Measurements from ENCODE around the gene C9. TPM values are rescaled to one million over a fixed set of nuclear protein-coding genes. Genes with fewer than 3 reads are reported as not detected.

Gene C9
- total RNA-seq, 1 donor from 2014 or later: not detected

DNA sequence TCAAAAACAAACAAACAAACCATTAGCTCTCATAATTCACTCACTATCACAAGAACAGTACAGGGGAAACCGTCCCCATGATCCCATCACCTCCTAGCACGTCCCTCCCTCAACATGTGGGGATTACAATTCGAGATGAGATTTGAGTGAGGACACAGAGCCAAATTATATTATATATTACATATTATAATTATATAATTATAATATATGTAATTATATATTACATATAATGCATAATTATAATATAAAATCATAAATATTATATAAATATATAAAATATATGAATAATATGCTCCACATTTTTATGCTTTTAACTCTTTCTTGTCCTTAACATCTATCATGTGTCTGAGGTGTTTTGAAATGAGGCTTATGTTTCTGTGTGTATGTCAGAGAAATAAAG is 3.4 kb upstream of the C9 start:
- Mint-ChIP-seq H3K4me3 (no peak overlapping the region), H3K27ac (no peak overlapping the region)

DNA sequence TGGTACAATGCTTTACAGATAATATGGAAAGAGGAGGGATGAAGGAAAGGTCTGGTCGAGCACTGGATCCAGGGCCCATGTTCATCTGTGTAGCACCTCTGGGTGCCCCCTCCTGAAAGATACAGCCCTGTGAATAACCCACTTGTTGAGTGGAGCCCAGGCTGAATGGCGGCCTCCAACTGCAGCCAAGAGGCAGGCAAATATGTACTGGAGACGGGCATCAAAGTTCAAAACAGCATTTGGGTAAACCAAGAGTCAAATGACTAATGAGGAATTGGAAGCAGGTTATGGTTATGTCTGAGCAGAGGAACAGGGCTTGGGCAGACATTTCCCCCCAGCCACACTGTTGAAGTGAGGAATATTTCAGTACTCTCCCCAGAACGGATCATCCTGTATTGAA is 1.1 kb downstream of the C9 start:
- no peaks in the 10 kb centered on the region for H3K27me3 Mint-ChIP-seq (ENCODE audit: low read depth)
- H3K4me3 Mint-ChIP-seq: no peak overlapping the region
- no peaks in the 10 kb centered on the region for H3K4me1 Mint-ChIP-seq
- peaks cover 9% of the 10 kb centered on the region for H3K9me3 Mint-ChIP-seq
- no peaks in the 10 kb centered on the region for H3K36me3 Mint-ChIP-seq
- no peak for TF ChIP-seq CTCF (IDR thresholded peaks at IDR 0.05; ENCODE audit: unreplicated experiment)
- no peak overlapping the region for H3K27ac Mint-ChIP-seq
- DNase-seq (ENCODE audit: low spot score in 2 of 2, unreplicated experiment in 2 of 2): no peak

More for the DNA sequence above, 3.4 kb upstream of the C9 start:
- H3K9me3 Mint-ChIP-seq: no peaks in the 10 kb centered on the region
- H3K4me1 Mint-ChIP-seq: peaks cover 8% of the 10 kb centered on the region
- no peak for DNase-seq (ENCODE audit: low spot score in 2 of 2, unreplicated experiment in 2 of 2)
- H3K36me3 Mint-ChIP-seq: peaks cover 12% of the 10 kb centered on the region
- H3K27me3 Mint-ChIP-seq (ENCODE audit: low read depth): no peaks in the 10 kb centered on the region
- no peak for TF ChIP-seq CTCF (IDR thresholded peaks at IDR 0.05; ENCODE audit: unreplicated experiment)

GRCh38 chr5:39362646-39363045 is 1.6 kb downstream of the C9 start:
- no peak for DNase-seq (ENCODE audit: low spot score in 2 of 2, unreplicated experiment in 2 of 2)
- no peak for TF ChIP-seq CTCF (IDR thresholded peaks at IDR 0.05; ENCODE audit: unreplicated experiment)
- Mint-ChIP-seq H3K27me3 (ENCODE audit: low read depth) (no peaks in the 10 kb centered on the region), H3K4me1 (no peaks in the 10 kb centered on the region), H3K27ac (no peak overlapping the region), H3K36me3 (no peaks in the 10 kb centered on the region), H3K9me3 (peaks cover 15% of the 10 kb centered on the region), H3K4me3 (no peak overlapping the region)

DNA sequence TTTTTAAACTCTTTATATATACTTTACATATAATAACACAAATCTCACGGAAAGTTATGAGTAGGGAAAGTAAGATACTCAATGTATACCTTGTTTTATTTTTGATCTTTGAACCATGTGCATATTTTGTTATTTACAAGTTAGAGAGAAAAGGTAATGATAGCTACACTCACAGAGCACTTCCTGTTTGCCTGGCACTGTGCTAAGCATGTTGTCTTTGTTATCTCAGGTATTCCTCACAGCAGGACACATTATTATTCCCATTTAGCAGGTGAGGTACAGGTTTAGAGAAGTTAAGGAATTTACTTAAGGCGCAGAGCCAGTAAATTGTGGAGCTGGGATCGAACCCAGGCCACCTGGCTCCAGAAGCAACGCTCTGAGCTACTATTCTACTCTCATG is 3.0 kb downstream of the C9 start:
- no peak for DNase-seq (ENCODE audit: low spot score in 2 of 2, unreplicated experiment in 2 of 2)
- H3K27me3 Mint-ChIP-seq (ENCODE audit: low read depth): no peaks in the 10 kb centered on the region
- H3K9me3 Mint-ChIP-seq: peaks cover 19% of the 10 kb centered on the region
- H3K27ac Mint-ChIP-seq: no peak overlapping the region
- H3K4me3 Mint-ChIP-seq: no peak overlapping the region
- H3K4me1 Mint-ChIP-seq: no peaks in the 10 kb centered on the region
- no peaks in the 10 kb centered on the region for H3K36me3 Mint-ChIP-seq
- TF ChIP-seq CTCF (IDR thresholded peaks at IDR 0.05; ENCODE audit: unreplicated experiment): no peak

- no peaks in the 10 kb centered on the region for H3K36me3 Mint-ChIP-seq
- peaks cover 19% of the 10 kb centered on the region for H3K9me3 Mint-ChIP-seq
- no peak for TF ChIP-seq CTCF (IDR thresholded peaks at IDR 0.05; ENCODE audit: unreplicated experiment)
- no peak for DNase-seq (ENCODE audit: low spot score in 2 of 2, unreplicated experiment in 2 of 2)
- H3K27ac Mint-ChIP-seq: no peak overlapping the region
- H3K4me1 Mint-ChIP-seq: no peaks in the 10 kb centered on the region
- no peaks in the 10 kb centered on the region for H3K27me3 Mint-ChIP-seq (ENCODE audit: low read depth)
- no peak overlapping the region for H3K4me3 Mint-ChIP-seq
These were observed 3.7 kb downstream of the C9 start for GRCh38 chr5:39360471-39361111.

DNA sequence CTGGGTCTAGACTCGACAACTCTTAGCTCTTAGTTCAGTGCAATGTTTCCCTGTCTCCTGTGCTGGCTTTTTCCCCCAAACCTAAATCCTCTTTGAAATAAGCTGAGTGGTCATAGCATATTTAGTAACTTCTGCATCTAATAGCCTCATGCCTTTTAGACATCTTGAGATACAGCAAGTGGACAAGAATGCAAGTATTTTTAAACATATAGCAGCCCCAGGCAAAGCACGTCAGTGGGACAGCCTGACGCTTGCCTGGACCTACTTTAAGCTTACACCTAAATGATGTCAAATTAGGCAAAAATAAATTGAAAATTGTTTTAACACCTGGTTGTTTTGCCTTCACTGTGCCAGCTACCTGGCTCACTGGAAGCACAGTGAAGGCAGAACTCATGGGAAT is 8.0 kb downstream of the C9 start:
- no peaks in the 10 kb centered on the region for H3K36me3 Mint-ChIP-seq
- no peaks in the 10 kb centered on the region for H3K27me3 Mint-ChIP-seq (ENCODE audit: low read depth)
- H3K9me3 Mint-ChIP-seq: peaks cover 32% of the 10 kb centered on the region
- H3K4me1 Mint-ChIP-seq: no peaks in the 10 kb centered on the region
- no peak overlapping the region for H3K27ac Mint-ChIP-seq
- no peak for DNase-seq (ENCODE audit: low spot score in 2 of 2, unreplicated experiment in 2 of 2)
- no peak for TF ChIP-seq CTCF (IDR thresholded peaks at IDR 0.05; ENCODE audit: unreplicated experiment)
- no peak overlapping the region for H3K4me3 Mint-ChIP-seq

Data from mesothelial cell of epicardium (in vitro differentiated cells).